ENCODE data around the gene AK3. TPM values are rescaled to one million over a fixed set of nuclear protein-coding genes. Genes with fewer than 3 reads are reported as not detected.

AK3 gene
- total and polyA plus RNA-seq, 7 donors: 47.5 to 183 (median 111) TPM

- Histone ChIP-seq H3K4me3 (peak overlapping the region; percentile 37), H3K27me3 (ENCODE audit: insufficient read depth in 3 of 3, low read length in 2 of 3) (no peaks in the 10 kb centered on the region), H3K4me1 (peaks cover 11% of the 10 kb centered on the region), H3K27ac (peak overlapping the region; percentile 47), H3K9me3 (no peaks in the 10 kb centered on the region), H3K36me3 (ENCODE audit: insufficient read depth in 1 of 2, low read depth in 1 of 2) (no peaks in the 10 kb centered on the region)
- ATAC-seq: peak; percentile 49 to 71 (median 58)
- WGBS, 3 donors: 21 to 37% (median 24%) methylated on average over 14 of the region's 14 CpGs
- TF ChIP-seq CTCF (IDR thresholded peaks at IDR 0.05): no peak
- no peak for DNase-seq
- intact Hi-C loops (cut with DNase I): loop anchor here (2.0 to 10.0 kb wide), 5 partner anchors 28 to 832 kb away; partner anchors contain the start of gene JAK2 (in 1 of the 2)
Measured at GRCh38 chr9:4762886-4763541, 22.0 kb upstream of the AK3 start.

GRCh38 chr9:4762108-4762885 is 21.3 kb upstream of the AK3 start:
- peaks cover 11% of the 10 kb centered on the region for H3K4me1 ChIP-seq
- H3K36me3 ChIP-seq (ENCODE audit: insufficient read depth in 1 of 2, low read depth in 1 of 2): no peaks in the 10 kb centered on the region
- peak overlapping the region; percentile 37 for H3K4me3 ChIP-seq
- H3K27ac ChIP-seq: peak overlapping the region; percentile 47
- peak; percentile 72 for TF ChIP-seq CTCF (IDR thresholded peaks at IDR 0.05)
- 21 to 30% (median 24%) methylated on average over 22 of the region's 22 CpGs for WGBS, 3 donors
- intact Hi-C loops (cut with DNase I): loop anchor here (2.0 to 10.0 kb wide), 5 partner anchors 29 to 833 kb away; partner anchors contain the start of gene JAK2 (in 1 of the 2)
- ATAC-seq (peak in 3 of 4 donors; percentile 64 to 85 (median 70)), DNase-seq (peak; percentile 53 to 77)
- H3K9me3 ChIP-seq: no peaks in the 10 kb centered on the region
- no peaks in the 10 kb centered on the region for H3K27me3 ChIP-seq (ENCODE audit: insufficient read depth in 3 of 3, low read length in 2 of 3)

- TF ChIP-seq CTCF (IDR thresholded peaks at IDR 0.05): no peak
- 82 to 93% (median 88%) methylated on average over 3 of the region's 3 CpGs for WGBS, 3 donors
- ATAC-seq: peak in 2 of 4 donors; percentile 8 to 20
Measured at GRCh38 chr9:4760122-4760521, 19.1 kb upstream of the AK3 start.

GRCh38 chr9:4756420-4756819 is 15.4 kb upstream of the AK3 start:
- H3K4me3 ChIP-seq: no peak overlapping the region

More at GRCh38 chr9:4760122-4760521, 19.1 kb upstream of the AK3 start:
- Histone ChIP-seq H3K27me3 (ENCODE audit: insufficient read depth in 3 of 3, low read length in 2 of 3) (no peaks in the 10 kb centered on the region), H3K9me3 (no peaks in the 10 kb centered on the region), H3K36me3 (ENCODE audit: insufficient read depth in 1 of 2, low read depth in 1 of 2) (no peaks in the 10 kb centered on the region), H3K4me1 (peaks cover 11% of the 10 kb centered on the region), H3K27ac (no peak overlapping the region), H3K4me3 (no peak overlapping the region)
- DNase-seq: no peak
- intact Hi-C loops (cut with DNase I): loop anchor here (5.0 to 10.0 kb wide), 3 partner anchors 227 to 835 kb away; partner anchors contain the start of gene JAK2 (in 1 of the 2)

More at GRCh38 chr9:4756420-4756819, 15.4 kb upstream of the AK3 start:
- DNase-seq (no peak), ATAC-seq (no peak)
- intact Hi-C loops (cut with DNase I): loop anchor here in 1 of 2 donors (10.0 kb wide), 2 partner anchors 128 to 288 kb away; no protein-coding TSS in a partner anchor
- TF ChIP-seq CTCF (IDR thresholded peaks at IDR 0.05): no peak
- no peaks in the 10 kb centered on the region for H3K9me3 ChIP-seq
- H3K4me1 ChIP-seq: no peaks in the 10 kb centered on the region
- no peak overlapping the region for H3K27ac ChIP-seq
- no peaks in the 10 kb centered on the region for H3K27me3 ChIP-seq (ENCODE audit: insufficient read depth in 3 of 3, low read length in 2 of 3)
- WGBS, 3 donors: 42 to 44% (median 43%) methylated on average over 4 of the region's 4 CpGs
- H3K36me3 ChIP-seq (ENCODE audit: insufficient read depth in 1 of 2, low read depth in 1 of 2): no peaks in the 10 kb centered on the region

Data from psoas muscle (tissue), 8 donors.